GM18526 (cell line): ENCODE measurements around the gene RCN1.

Experiments
- POLR2A ChIP-seq: IDR thresholded peaks from 3 replicates; pipeline ENCODE4 v1.6.1; 2011; ENCODE audit not compliant: insufficient read length; ENCODE audit errors: extremely low read depth

The RCN1 gene

DNA sequence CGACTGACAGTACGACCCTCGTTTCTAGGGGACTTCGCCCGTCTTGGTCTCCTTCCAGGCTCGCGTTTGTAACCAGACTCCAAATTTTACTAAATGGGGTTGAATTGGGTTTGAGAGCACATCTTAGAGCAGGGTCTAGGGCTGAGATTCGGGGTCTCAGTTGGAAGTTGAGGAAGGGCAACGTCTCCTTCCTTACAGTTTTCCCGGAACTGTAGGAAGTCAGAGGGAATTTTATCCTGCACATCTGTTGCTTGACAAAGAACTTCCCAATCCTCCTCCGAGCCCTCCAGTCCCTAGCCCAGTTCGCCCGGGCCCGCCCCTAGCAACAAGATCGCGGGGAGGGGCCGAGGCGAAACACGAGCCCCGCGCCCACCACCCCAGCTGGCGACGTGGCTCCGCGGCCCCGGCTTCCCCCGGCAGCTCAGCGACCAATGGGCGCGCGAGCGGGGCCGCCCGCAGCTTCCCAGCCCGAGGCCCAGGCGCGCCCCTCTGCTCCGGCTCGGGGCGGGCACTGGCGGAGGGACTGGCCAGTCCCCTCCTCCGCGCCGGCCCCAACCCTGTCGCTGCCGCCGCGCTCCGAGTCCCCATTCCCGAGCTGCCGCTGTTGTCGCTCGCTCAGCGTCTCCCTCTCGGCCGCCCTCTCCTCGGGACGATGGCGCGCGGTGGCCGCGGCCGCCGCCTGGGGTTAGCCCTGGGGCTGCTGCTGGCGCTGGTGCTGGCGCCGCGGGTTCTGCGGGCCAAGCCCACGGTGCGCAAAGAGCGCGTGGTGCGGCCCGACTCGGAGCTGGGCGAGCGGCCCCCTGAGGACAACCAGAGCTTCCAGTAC, at the start of gene RCN1:
Gene RCN1 (plus strand): TSS at position 530 of the 826 bp plus-strand sequence. CDS start 123 bp downstream, at position 653.
- TF ChIP-seq POLR2A = peak; percentile 12

DNA sequence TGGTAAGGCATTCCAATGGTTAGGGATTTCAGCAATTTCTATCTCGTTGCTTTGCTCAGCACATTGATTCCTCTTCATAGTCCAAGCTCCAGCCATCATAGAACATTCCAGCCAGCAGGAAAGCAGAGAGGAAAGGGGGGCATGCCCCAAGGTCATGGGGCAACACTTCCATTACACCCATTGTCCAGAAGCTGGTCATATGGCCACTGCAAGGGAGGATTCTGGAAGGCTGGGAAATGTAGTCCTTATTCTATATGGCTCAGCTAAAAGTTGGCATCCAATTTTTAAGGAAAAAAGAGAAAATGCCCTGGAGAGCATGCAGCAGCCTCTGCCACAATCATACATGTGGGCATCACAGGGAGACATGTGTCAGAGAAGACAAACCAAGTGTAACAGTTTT, 47.1 kb upstream of the RCN1 start:
- no peak for TF ChIP-seq POLR2A

DNA sequence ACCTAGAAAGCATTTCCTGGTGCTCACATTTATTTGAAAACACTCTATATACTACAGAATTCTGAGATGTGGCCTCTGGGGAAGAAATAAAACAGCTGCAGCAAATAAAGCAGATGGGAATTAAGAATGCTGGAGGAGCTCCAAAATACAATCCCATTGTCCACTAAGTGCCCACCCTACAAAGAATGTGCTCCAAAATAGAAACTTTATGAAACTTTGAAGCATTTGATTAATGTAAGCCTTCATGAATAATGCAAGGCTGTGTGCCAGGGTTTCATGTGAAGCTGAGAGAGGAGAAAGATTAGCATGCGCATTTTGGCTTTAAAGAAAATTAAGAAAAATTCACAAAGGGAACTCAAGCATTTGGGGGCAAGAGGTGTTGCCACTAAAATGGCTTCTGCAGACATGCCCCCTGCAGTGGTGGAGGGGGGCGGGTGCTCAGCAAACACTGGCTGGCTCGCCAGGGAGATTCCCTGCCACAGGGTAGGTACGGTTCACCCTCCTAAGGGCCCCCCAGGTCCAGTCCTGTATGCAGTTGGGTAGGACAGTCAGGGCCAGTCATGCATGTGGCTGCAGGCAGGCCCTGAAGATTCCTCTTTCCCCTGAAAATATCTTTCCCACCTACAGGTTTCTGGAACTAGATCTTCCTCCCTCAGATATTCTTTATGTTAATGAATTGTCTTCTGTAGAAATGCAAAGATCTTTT, 46.6 kb upstream of the RCN1 start:
- TF ChIP-seq POLR2A = no peak

DNA sequence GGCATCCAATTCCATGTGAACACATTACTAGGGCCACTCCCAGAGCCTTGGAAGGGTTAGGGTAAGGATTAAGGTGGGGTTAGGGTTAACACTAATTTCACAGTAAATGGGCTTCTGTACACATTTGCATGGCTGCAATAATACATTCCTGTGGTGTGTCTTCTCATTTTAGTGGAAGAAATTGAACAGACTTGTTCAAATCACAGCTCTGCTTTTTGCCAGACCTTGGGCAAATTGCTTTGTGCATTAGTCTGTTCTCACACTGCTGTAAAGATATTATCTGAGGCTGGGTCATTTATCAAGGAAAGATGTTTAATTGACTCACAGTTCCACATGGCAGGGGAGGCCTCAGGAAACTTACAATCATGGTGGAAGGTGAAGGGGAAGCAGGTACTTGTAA, 45.4 kb upstream of the RCN1 start:
- TF ChIP-seq POLR2A = no peak

DNA sequence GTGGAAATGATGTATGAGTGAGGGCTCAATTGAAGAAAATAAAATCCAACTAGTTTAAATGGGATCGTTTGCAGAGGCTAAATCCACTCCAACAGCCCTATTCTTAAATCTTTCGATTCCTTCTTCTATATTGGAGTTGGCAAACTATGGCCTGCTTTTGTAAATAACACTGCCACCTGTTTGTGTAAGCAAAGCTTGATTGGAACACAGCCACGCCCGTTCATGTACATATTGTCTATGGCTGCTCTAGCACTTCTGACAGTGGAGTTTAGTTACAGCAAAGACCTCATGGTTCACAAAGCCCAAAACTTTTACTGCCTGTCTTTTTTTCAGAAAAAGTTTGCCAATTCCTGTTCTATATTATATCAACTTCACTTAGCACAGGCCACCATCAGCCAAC, 40.6 kb upstream of the RCN1 start:
- TF ChIP-seq POLR2A = no peak

DNA sequence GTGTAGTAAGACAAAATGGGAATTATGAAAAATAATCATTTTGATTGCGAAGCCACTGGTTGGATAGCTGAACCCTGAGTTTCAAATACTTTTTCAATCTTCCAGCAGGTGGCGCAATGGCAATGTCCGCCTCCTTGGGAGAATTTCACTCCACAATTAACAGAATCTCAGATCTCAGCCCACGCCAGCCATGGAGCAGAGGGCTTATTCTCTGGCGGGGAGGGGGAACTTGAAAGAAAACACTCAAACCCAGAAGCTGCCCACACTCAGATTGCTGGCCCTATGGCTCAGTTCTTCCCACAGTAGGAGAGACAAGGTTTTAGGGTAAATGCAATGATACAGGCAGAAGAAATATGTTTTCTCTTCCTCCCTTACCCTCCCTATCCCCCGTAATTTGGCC, 38.7 kb upstream of the RCN1 start:
- no peak for TF ChIP-seq POLR2A

DNA sequence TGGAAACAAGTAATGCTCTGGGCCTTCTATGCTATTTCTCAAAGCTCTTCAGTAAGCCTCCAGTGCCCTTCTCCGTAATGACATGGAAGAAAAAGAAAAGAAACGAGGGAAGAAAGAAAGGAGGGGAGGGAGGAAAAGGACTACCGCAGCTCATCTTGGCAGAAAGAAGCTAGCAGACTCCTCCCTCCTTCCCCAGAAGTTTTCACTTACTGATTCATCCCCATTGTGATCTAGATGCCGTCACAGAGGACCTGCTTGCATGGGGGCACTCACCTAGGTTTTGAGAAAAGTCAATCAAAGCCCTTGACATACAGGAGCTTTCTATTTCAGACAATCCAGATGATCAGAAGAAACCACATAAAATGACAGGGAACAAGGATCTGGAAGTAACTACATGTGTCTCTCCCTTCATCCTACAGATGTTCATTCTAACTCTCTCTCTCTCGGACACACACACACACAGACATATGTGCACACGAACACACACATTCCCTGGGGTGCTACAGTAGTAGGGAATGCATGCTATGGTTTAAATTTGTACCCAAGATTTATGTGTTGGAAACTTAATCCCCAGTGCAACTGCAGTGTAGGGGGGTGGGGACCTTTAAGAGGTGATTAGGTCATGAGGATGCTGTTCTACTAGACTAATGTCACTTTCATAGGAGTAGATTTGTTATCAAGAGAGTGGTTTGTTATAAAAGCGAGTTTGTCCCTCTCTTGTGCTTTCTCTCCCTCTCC, 37.6 kb upstream of the RCN1 start:
- TF ChIP-seq POLR2A = no peak

DNA sequence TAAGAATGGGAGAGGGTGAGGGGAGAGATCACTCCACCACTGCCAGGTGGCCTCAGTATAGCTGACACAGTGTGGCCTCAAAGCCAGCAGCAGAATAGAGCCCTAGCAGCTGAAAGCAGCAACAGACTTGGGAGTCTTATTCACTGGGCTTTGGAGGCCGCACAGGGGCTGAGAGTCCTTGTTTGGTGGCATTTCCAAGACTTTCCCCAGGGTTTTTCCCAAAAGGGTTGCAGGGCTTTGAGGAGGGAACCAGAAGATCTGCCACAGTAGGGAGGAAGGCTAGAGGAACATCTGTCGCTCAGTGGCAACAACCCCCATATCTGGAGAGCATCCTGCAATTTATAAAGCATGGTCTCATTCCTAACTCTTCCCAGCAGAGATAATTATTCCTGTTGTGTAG, 35.0 kb upstream of the RCN1 start:
- TF ChIP-seq POLR2A = no peak

DNA sequence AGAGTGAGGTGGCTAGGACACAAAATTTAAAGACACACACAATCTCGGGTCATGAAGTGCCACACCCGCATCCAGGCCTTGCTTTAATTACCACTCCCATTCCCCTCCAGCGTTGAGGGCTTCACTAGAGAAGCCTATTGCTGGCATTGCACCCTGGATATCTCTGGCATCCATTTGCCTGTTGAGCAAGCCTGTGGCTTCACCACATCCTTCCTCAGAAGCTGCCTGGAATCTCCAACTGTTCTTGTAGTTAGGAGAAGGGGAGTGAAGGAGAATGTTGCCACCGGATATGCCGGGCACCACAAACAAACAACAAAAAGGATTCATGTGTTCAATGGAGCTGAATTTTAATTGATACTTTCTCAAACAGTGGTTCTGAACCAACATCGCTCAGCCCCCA, 34.4 kb upstream of the RCN1 start:
- no peak for TF ChIP-seq POLR2A

DNA sequence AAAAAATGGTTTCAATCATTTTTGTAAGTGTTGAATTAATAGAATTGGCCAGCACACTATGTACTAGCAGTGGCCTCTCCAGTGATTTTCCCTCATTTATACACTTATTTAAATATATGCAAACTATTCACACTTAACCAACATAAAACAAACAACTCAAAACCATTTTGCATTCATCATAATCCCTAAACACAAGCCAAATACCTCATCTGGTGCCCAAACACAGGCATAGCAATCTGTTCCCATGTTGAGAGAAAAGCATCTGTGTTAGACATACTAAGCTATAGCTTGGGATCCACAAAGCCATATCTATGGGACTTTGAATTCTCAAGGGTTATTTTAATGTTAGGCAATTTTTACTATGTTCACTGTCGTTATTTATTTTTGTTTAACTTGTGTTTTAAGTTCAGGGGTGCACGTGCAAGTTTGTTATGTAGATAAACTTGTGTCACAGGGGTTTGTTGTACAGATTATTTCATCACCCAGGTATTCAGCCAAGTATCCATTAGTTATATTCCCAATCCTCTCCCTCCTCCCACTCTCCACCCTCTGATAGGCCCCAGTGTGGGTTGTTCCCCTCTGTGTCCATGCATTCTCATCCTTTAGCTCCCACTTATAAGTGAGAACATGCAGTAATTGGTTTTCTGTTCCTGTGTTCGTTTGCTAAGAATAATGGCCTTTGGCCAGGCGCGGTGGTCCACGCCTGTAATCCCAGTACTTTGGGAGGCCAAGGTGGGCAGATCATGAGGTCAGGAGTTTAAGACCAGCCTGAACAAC, 31.0 kb upstream of the RCN1 start:
- no peak for TF ChIP-seq POLR2A

DNA sequence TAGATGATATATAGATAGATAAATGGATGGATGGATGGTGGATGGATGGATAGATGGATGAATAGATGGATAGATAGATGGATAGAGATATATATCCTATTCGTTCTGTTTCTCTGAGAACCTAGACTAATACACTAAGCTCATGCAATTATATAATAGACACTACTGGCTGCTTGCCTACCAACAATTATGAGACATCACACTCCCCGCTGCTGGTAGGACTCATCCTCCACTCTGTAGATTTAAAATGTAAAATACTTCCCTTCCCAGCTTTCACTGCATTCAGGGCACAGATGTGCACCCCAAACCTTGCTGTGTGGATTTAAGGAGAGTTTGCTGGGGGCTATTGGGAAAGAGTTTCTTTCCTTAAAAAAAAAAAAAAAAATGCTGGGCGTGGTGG, 28.3 kb upstream of the RCN1 start:
- TF ChIP-seq POLR2A = no peak

DNA sequence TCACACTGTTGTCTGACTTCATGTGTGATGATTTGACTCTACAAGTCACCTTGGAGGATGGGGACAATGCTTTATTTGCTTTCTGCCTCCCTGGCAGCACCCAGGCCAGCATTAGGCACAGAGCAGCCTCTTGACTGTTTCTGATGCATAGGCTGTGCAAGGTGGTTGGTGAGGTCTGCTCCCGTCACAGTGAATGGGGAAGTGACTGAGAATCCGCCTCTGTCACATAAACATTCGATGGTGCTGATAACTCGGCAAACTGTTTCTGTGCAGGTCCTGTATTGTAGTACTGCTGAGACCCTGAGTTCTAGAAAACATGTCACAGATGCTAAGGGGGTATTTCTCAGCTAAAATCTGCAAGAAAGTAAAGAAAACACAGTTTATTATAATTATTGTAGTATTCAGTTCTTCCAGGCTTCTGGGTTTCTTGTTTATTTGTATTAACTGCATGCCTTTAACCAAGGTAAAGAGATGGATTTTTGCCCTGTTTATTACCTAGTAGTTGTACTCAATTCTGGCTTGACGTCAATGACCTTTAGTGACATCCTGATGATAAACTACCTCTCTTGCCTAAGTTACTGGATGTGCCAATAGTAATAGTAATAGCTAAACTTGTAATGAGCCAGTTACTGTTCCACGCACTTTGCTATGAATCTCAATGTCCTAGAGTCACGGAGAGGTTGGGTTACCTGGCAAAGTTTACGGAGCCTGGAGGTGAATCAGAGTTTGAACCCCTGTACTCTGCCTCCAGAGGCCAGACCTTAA, 24.8 kb upstream of the RCN1 start:
- no peak for TF ChIP-seq POLR2A

DNA sequence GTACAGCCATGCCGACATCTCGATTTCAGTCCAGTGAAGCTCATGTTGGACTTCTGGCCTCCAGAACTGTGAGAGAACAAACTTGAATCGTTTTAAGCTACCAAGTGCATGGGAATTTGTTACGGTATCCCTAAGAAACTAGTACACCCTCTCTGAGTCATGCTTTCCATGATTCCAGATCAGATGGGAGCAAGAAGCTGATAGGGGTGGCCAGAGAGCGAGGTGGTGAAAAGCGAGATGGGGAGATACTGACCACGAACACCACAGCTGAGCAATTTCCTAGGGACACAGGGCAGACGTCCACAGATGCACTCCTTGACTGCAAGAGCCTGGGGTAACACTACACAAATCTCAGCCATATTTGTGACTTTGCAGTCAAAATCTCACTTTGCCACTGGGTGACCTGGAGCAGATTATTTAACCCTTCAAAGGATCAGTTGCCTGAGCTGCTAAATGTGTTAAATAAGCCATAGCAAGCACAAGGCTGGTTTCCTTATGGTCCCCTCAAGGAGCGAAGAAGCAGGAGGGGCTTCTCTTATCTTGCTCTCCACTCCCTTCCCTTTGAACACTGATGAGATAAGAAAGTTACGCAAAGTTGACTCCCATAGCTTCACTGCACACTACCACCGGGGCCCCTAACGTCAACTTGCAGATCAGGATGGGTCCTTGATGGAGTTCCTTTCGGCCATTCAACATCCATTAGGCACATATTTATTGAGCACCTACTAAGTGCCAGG, 22.6 kb upstream of the RCN1 start:
- TF ChIP-seq POLR2A = no peak

DNA sequence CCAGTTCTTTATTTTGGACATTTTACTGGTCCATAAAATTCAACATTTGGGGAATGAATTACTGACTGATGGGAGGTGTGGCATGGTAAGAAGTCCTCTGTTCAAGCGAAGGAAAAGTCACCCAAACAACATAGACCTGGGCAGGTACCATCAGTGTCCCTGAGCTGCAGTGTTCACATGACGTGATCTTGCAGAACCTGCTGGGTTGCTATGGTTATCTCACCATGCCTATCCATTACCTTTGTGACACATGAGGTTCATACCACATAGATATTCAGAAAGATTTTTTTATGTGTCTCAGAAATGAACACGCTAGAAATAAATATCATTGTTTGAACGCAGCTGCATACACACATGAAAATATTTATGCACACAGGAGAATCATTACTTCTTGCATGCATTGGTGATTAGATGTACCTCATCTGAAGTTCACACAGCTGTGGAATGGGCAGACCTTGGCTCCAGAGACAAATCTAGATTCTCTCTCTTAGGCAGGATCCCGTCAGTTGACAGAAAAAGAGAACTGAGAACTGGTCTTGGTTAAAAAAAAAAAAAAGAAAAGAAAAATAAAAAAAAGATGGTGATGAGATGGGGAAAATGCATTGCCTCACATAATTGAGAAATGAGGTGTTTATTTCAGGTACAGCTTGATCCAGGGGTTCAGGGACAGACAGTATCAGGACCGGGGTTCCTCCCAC, 21.4 kb upstream of the RCN1 start:
- no peak for TF ChIP-seq POLR2A

DNA sequence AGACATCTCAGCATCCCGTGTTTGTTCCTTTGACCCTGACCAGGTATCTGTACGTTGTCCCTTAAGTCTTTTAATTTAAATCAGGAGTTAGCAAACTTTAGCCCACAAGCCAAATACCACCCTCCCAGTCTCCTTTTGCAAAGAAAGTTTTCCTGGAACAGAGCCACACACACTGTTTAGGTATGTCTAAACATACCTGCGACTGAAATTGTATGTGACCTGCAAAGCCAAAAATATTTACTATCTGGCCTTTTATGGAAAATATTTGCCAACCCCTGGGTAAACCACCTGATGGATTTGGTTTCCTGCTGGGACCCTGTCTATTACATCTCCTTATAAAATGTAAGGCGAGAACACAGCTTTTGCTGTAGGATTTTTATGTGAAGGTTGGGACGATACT, 20.2 kb upstream of the RCN1 start:
- TF ChIP-seq POLR2A = no peak
